CD14-positive monocyte (primary cell): ENCODE measurements around the gene ADAD2. TPM values are rescaled to one million over a fixed set of nuclear protein-coding genes. Genes with fewer than 3 reads are reported as not detected.

ENCODE experiments used
- DNase-seq, 3 donors: peaks; one replicate each; pipeline ENCODE4 v3.0.0-alpha.2; 2011 to 2022
- H2AFZ ChIP-seq: 2 replicates; pipeline ENCODE4 v1.6.0; 2012; ENCODE audit warnings: mild to moderate bottlenecking, low read depth, low read length, inconsistent platforms; ENCODE audit not compliant: insufficient read depth, poor library complexity, severe bottlenecking
- H3K27ac ChIP-seq, 2 donors: 1 replicate in 1 of 2; 2 replicates in 1 of 2; pipeline ENCODE4 v1.5.1; 2012 to 2013; ENCODE audit warnings: low read length in 2 of 2, control low read depth in 1 of 2, inconsistent platforms in 1 of 2, low read depth in 1 of 2, mild to moderate bottlenecking in 1 of 2
- H3K27me3 ChIP-seq, 2 donors: one replicate each; pipeline versions ENCODE4 v1.6.0 to v1.6.1; 2011 to 2013; ENCODE audit warnings: low read length in 2 of 2; ENCODE audit not compliant: control insufficient read depth in 2 of 2, insufficient read depth in 2 of 2
- H3K36me3 ChIP-seq, 2 donors: replicated peaks in 1 of 2; 1 replicate in 1 of 2; 2 replicates in 1 of 2; pipeline versions ENCODE4 v1.5.1 to v1.6.1; 2012 to 2013; ENCODE audit warnings: low read length in 2 of 2, control low read depth in 1 of 2, inconsistent platforms in 1 of 2, mild to moderate bottlenecking in 1 of 2; ENCODE audit not compliant: insufficient read depth in 2 of 2, control insufficient read depth in 1 of 2
- H3K4me1 ChIP-seq, 2 donors: 1 replicate in 1 of 2; 2 replicates in 1 of 2; pipeline versions ENCODE4 v1.5.1 to v1.6.1; 2012 to 2013; ENCODE audit warnings: low read length in 2 of 2, control low read depth in 1 of 2, inconsistent platforms in 1 of 2, mild to moderate bottlenecking in 1 of 2, moderate library complexity in 1 of 2; ENCODE audit not compliant: insufficient read depth in 2 of 2, control insufficient read depth in 1 of 2
- H3K4me2 ChIP-seq: replicated peaks from 2 replicates; pipeline ENCODE3; 2012; ENCODE audit warnings: low read length, moderate library complexity, mild to moderate bottlenecking; ENCODE audit not compliant: poor library complexity, severe bottlenecking; ENCODE audit errors: extremely low read depth
- H3K4me3 ChIP-seq, 3 experiments: fragments of 200-600 bp in 1 of 3; sonication (generic) in 1 of 3; replicated peaks in 1 of 3; 1 replicate in 2 of 3; 2 replicates in 1 of 3; pipeline ENCODE4 v1.5.1; 2011 to 2013; ENCODE audit warnings: low read length in 3 of 3, mild to moderate bottlenecking in 3 of 3, control low read depth in 2 of 3, low read depth in 2 of 3, inconsistent platforms in 1 of 3, moderate library complexity in 1 of 3
- H3K79me2 ChIP-seq: 2 replicates; pipeline ENCODE4 v1.6.0; 2012; ENCODE audit warnings: mild to moderate bottlenecking, control low read depth, inconsistent platforms, low read length, moderate library complexity; ENCODE audit not compliant: insufficient read depth
- H3K9ac ChIP-seq: 2 replicates; pipeline ENCODE4 v1.6.0; 2017; ENCODE audit warnings: low read length, mild to moderate bottlenecking; ENCODE audit not compliant: insufficient read depth, poor library complexity, severe bottlenecking
- H3K9me3 ChIP-seq, 2 donors: replicated peaks in 1 of 2; 1 replicate in 1 of 2; 2 replicates in 1 of 2; pipeline versions ENCODE4 v1.5.1 to v1.6.1; 2012 to 2013; ENCODE audit warnings: low read length in 2 of 2, control low read depth in 1 of 2; ENCODE audit not compliant: control insufficient read depth in 1 of 2, insufficient read depth in 1 of 2
- H4K20me1 ChIP-seq: 2 replicates; pipeline ENCODE4 v1.6.0; 2012; ENCODE audit warnings: mild to moderate bottlenecking, low read length, control low read depth, moderate library complexity; ENCODE audit not compliant: insufficient read depth
- H3K27ac Mint-ChIP-seq, 7 donors: one replicate each; pipeline ENCODE4 v1.8.0; 2020; ENCODE audit warnings: mild to moderate bottlenecking in 7 of 7, mixed read lengths in 7 of 7, moderate library complexity in 6 of 7, inconsistent platforms in 2 of 7
- H3K27me3 Mint-ChIP-seq, 3 donors: one replicate each; pipeline ENCODE4 v1.8.0; 2021 to 2022; ENCODE audit warnings: low read depth in 3 of 3, mild to moderate bottlenecking in 3 of 3, mixed read lengths in 3 of 3, moderate library complexity in 3 of 3, inconsistent platforms in 1 of 3
- H3K36me3 Mint-ChIP-seq, 2 donors: one replicate each; pipeline ENCODE4 v1.8.0; 2020; ENCODE audit warnings: mixed read lengths in 2 of 2, inconsistent platforms in 1 of 2, mild to moderate bottlenecking in 1 of 2
- H3K4me1 Mint-ChIP-seq: one replicate; pipeline ENCODE4 v1.8.0; 2020; ENCODE audit warnings: mild to moderate bottlenecking, mixed read lengths
- H3K4me3 Mint-ChIP-seq, 2 donors: one replicate each; pipeline ENCODE4 v1.8.0; 2020; ENCODE audit warnings: mild to moderate bottlenecking in 2 of 2, mixed read lengths in 2 of 2, moderate library complexity in 1 of 2
- H3K9me3 Mint-ChIP-seq, 7 donors: one replicate each; pipeline ENCODE4 v1.8.0; 2020 to 2022; ENCODE audit warnings: mixed read lengths in 7 of 7, mild to moderate bottlenecking in 6 of 7, moderate library complexity in 6 of 7, inconsistent platforms in 2 of 7
- WGBS: methylation state at CpG from one replicate; pipeline ENCODE4 v1.1.5; 2013; ENCODE audit warnings: missing lambda C conversion rate; ENCODE audit not compliant: insufficient coverage; 5-methylcytosine and 5-hydroxymethylcytosine counted together
- intact Hi-C, 2 donors: fragments of 100-400 bp; cut with micrococcal nuclease; formaldehyde crosslinking; loops; one replicate each; pipeline versions ENCODE4 v1.15.0 to v1.15.1; 2023
- polyA plus RNA-seq, 3 donors: library from polyadenylated mRNA; depleted of rRNA in 1 of 3; unstranded in 2 of 3; stranded (reverse) in 1 of 3; fragments of 300-500 nt in 2 of 3; fragments of >200 nt in 1 of 3; fragmentation: Illumina TruSeq in 2 of 3; gene quantifications; 1 replicate in 2 of 3; 2 replicates in 1 of 3; pipeline ENCODE4 v1.2.3, GENCODE V29; 2012 to 2021
- TF ChIP-seq, protein P1 (sequence below): fragments of 200-600 bp; IDR thresholded peaks from one replicate; pipeline ENCODE4 v1.8.0; 2022; ENCODE audit warnings: antibody characterized with exemption, mild to moderate bottlenecking

Gene ADAD2
- polyA plus RNA-seq, 3 donors = not detected

DNA sequence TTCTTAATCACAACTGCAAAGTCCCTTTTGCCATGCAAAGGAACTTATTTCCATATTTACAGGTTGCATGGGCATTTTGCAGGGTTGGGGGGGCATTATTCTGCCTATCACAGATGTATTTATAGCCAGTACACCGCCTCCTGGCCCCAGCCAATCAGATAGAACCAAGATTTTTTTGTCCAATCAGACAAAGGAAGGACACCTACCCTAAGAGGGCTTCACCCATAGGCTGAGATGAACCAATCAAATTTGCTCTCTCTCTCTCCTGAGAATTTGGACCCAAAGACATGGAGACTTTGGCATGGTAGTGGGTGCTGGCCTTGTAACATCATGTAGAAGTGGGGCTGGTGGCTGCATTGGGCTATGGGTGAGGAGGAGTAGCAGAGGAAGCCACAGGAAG lies 52.8 kb downstream of the ADAD2 start:
- no peaks in the 10 kb centered on the region for H3K9me3 ChIP-seq
- Mint-ChIP-seq H3K27ac (no peak overlapping the region), H3K27me3 (peaks cover 13 to 24% (median 15%) of the 10 kb centered on the region in 3 donors), H3K36me3 (no peaks in the 10 kb centered on the region), H3K4me1 (peaks cover 15% of the 10 kb centered on the region), H3K9me3 (peaks cover 0 to 7% (median 1%) of the 10 kb centered on the region in 7 donors), H3K4me3 (no peak overlapping the region)
- H4K20me1 ChIP-seq = no peaks in the 10 kb centered on the region
- H3K27ac ChIP-seq = no peak overlapping the region
- H3K79me2 ChIP-seq = no peaks in the 10 kb centered on the region
- no peak overlapping the region for H3K9ac ChIP-seq
- no peaks in the 10 kb centered on the region for H3K36me3 ChIP-seq
- peaks cover 11 to 13% of the 10 kb centered on the region in 2 donors for H3K4me1 ChIP-seq
- H3K27me3 ChIP-seq = no peaks in the 10 kb centered on the region
- TF ChIP-seq, protein P1, sequence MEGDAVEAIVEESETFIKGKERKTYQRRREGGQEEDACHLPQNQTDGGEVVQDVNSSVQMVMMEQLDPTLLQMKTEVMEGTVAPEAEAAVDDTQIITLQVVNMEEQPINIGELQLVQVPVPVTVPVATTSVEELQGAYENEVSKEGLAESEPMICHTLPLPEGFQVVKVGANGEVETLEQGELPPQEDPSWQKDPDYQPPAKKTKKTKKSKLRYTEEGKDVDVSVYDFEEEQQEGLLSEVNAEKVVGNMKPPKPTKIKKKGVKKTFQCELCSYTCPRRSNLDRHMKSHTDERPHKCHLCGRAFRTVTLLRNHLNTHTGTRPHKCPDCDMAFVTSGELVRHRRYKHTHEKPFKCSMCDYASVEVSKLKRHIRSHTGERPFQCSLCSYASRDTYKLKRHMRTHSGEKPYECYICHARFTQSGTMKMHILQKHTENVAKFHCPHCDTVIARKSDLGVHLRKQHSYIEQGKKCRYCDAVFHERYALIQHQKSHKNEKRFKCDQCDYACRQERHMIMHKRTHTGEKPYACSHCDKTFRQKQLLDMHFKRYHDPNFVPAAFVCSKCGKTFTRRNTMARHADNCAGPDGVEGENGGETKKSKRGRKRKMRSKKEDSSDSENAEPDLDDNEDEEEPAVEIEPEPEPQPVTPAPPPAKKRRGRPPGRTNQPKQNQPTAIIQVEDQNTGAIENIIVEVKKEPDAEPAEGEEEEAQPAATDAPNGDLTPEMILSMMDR = no peak
- intact Hi-C loops = no loop called here
- no peak overlapping the region for H2AFZ ChIP-seq
- WGBS = no CpG with 5 or more reads among the region's 1 CpG
- DNase-seq = no peak
- no peak overlapping the region for H3K4me2 ChIP-seq
- no peak overlapping the region for H3K4me3 ChIP-seq

DNA sequence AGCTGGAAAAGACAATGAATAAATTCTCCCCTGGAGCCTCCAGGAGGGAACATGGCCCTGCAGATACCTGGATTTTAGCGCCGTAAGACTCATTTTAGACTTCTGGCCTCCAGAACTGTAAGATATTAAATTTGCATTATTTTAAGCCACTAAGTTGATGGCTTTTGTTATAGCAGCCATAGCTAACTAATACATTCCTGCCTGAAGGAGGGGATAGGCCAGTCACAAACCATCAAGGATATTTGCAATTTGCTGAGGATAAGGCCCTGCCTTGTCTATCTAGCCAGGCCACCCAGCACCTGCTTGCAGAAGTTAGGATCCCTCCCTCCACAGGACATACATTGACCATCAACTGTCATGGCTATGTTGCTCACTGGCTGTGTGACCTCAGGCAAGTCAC lies 53.8 kb downstream of the ADAD2 start:
- H3K4me3 ChIP-seq = no peak overlapping the region
- Mint-ChIP-seq H3K9me3 (peaks cover 0 to 7% (median 1%) of the 10 kb centered on the region in 7 donors), H3K27me3 (peaks cover 12 to 25% (median 15%) of the 10 kb centered on the region in 3 donors), H3K36me3 (no peaks in the 10 kb centered on the region), H3K4me1 (peaks cover 5% of the 10 kb centered on the region), H3K4me3 (no peak overlapping the region), H3K27ac (no peak overlapping the region)
- TF ChIP-seq, protein P1 = no peak
- H3K4me2 ChIP-seq = no peak overlapping the region
- H3K4me1 ChIP-seq = peaks cover 3% of the 10 kb centered on the region in 2 donors
- H3K9ac ChIP-seq = no peak overlapping the region
- no peaks in the 10 kb centered on the region for H3K27me3 ChIP-seq
- WGBS = 100% methylated on average over 2 of the region's 2 CpGs
- no peaks in the 10 kb centered on the region for H3K9me3 ChIP-seq
- no peak for DNase-seq
- H3K36me3 ChIP-seq = no peaks in the 10 kb centered on the region
- intact Hi-C loops = no loop called here
- no peak overlapping the region for H3K27ac ChIP-seq
- H4K20me1 ChIP-seq = no peaks in the 10 kb centered on the region
- no peak overlapping the region for H2AFZ ChIP-seq
- H3K79me2 ChIP-seq = no peaks in the 10 kb centered on the region
